Spleen (tissue), 11 donors: ENCODE results near the gene RFFL. TPM values are rescaled to one million over a fixed set of nuclear protein-coding genes. Genes with fewer than 3 reads are reported as not detected.
A peak's percentile ranks its signal among the peaks of the same experiment; 100 is the strongest.

ENCODE experiments used
- DNase-seq: peaks from one replicate; pipeline ENCODE4 v3.0.0-alpha.2; 2020
- H3K27ac ChIP-seq, 8 donors: fragments of 200-600 bp; sonication (generic) in 7 of 8; 1 replicate in 4 of 8; 2 replicates in 4 of 8; pipeline versions ENCODE4 v1.5.0 to v1.8.0; 2016 to 2021; ENCODE audit warnings: inconsistent platforms in 4 of 8, mild to moderate bottlenecking in 4 of 8, moderate library complexity in 1 of 8
- H3K27me3 ChIP-seq, 7 donors: fragments of 200-600 bp; sonication (generic) in 6 of 7; replicated peaks in 1 of 7; 1 replicate in 4 of 7; 2 replicates in 3 of 7; pipeline versions ENCODE4 v1.5.0 to v1.8.0; 2016 to 2021; ENCODE audit warnings: inconsistent platforms in 3 of 7, mild to moderate bottlenecking in 1 of 7
- H3K36me3 ChIP-seq, 6 donors: fragments of 200-600 bp; sonication (generic) in 5 of 6; 1 replicate in 4 of 6; 2 replicates in 2 of 6; pipeline versions ENCODE4 v1.5.0 to v1.8.0; 2016 to 2021; ENCODE audit warnings: inconsistent platforms in 2 of 6
- H3K4me1 ChIP-seq, 6 donors: fragments of 200-600 bp; sonication (generic) in 5 of 6; 1 replicate in 3 of 6; 2 replicates in 3 of 6; pipeline versions ENCODE4 v1.5.0 to v1.8.0; 2016 to 2021; ENCODE audit warnings: inconsistent platforms in 3 of 6
- H3K4me3 ChIP-seq, 8 donors: fragments of 200-600 bp; sonication (generic) in 7 of 8; 1 replicate in 4 of 8; 2 replicates in 4 of 8; pipeline versions ENCODE4 v1.5.0 to v1.8.0; 2016 to 2021; ENCODE audit warnings: inconsistent platforms in 4 of 8, mild to moderate bottlenecking in 4 of 8, moderate library complexity in 2 of 8
- H3K9me3 ChIP-seq, 8 donors: fragments of 200-600 bp; sonication (generic) in 7 of 8; 1 replicate in 4 of 8; 2 replicates in 4 of 8; pipeline versions ENCODE4 v1.5.0 to v1.8.0; 2016 to 2021; ENCODE audit warnings: inconsistent platforms in 4 of 8
- POLR2A ChIP-seq, 3 donors: fragments of 450-650 bp; IDR thresholded peaks; one replicate each; pipeline ENCODE4 v1.5.1; 2017; ENCODE audit warnings: antibody characterized with exemption in 3 of 3, mild to moderate bottlenecking in 1 of 3
- POLR2AphosphoS5 ChIP-seq, 3 donors: sonication (generic); formaldehyde crosslinking; IDR thresholded peaks; one replicate each; pipeline ENCODE4 v1.5.1; 2017; ENCODE audit warnings: antibody characterized with exemption in 3 of 3
- WGBS, 5 donors: extraction: QIAGEN DNeasy Blood & Tissue Kit in 3 of 5; methylation state at CpG; one replicate each; pipeline versions ENCODE4 v1.1.5 to v1.1.7; 2013 to 2018; 5-methylcytosine and 5-hydroxymethylcytosine counted together
- intact Hi-C: fragments of 100-400 bp; cut with DNase I; formaldehyde crosslinking; loops from one replicate; pipeline ENCODE4 v1.15.0; 2023; ENCODE audit warnings: low total_unique reads
- polyA plus RNA-seq, 3 donors: library from polyadenylated mRNA; stranded (reverse); fragments of 200-250 nt; gene quantifications; one replicate each; pipeline ENCODE4 v1.2.1, GENCODE V29; 2013
- total RNA-seq, 7 donors: library from RNA; depleted of rRNA in 3 of 7; stranded (reverse); fragments of >200 nt in 3 of 7; fragmentation: NEBNext Ultra II Directional in 4 of 7; extraction: Animal tissue kit (Norgen Biotek cat#: 25700) in 4 of 7; gene quantifications; one replicate each; pipeline versions ENCODE4 v1.1.0 to v1.2.1, GENCODE V29; 2016 to 2021
- TF ChIP-seq, protein P1 (sequence below), 11 experiments: fragments of 200-600 bp in 7 of 11; fragments of 450-650 bp in 4 of 11; sonication (generic) in 4 of 11; IDR thresholded peaks in 8 of 11; conservative IDR thresholded peaks in 3 of 11; 1 replicate in 7 of 11; 2 replicates in 4 of 11; pipeline versions ENCODE4 v1.4.0 to v1.8.0; 2016 to 2021; ENCODE audit warnings: antibody characterized with exemption in 11 of 11, inconsistent platforms in 4 of 11, mild to moderate bottlenecking in 1 of 11
- donor health status: healthy with polysubstance abuse.
- donor health status: DM: no; HTN: no; CAD: no; lungs with moderate emphysema.
- donor health status: DM: no; HTN: no; CAD: no.
- donor health status: Bipolar disorder and iron deficiency.
- donor health status: healthy.
- donor health status: DM: no; HTN: no; CAD: no.
- donor health status: DM: yes; HTN: yes; CAD: no.

Gene RFFL
- total and polyA plus RNA-seq, 10 donors, result 5.7 to 39.7 (median 32.6) TPM

DNA sequence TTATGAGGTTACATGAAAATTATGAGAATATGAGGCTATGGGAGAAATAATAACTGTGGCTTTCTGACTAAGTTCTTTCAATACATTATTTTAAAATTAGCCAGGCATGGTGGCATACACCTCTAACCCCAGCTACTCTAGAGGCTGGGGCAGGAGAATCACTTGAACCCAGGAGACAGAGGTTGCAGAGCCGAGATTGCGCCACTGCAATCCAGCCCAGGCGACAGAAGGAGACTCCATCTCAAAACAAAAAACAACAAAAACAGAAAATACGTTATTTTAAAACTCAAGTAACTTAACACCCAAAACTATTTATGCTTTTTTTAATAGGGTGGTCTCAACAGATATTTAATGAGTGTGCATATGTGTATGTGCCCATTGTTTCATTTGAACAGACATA lies 2.4 kb upstream of the RFFL start:
- 86 to 95% (median 94%) methylated on average over 4 of the region's 4 CpGs for WGBS, 5 donors
- no peak for TF ChIP-seq POLR2AphosphoS5 (IDR thresholded peaks at IDR 0.05)
- TF ChIP-seq POLR2A (IDR thresholded peaks at IDR 0.05), result no peak
- TF ChIP-seq, protein P1, sequence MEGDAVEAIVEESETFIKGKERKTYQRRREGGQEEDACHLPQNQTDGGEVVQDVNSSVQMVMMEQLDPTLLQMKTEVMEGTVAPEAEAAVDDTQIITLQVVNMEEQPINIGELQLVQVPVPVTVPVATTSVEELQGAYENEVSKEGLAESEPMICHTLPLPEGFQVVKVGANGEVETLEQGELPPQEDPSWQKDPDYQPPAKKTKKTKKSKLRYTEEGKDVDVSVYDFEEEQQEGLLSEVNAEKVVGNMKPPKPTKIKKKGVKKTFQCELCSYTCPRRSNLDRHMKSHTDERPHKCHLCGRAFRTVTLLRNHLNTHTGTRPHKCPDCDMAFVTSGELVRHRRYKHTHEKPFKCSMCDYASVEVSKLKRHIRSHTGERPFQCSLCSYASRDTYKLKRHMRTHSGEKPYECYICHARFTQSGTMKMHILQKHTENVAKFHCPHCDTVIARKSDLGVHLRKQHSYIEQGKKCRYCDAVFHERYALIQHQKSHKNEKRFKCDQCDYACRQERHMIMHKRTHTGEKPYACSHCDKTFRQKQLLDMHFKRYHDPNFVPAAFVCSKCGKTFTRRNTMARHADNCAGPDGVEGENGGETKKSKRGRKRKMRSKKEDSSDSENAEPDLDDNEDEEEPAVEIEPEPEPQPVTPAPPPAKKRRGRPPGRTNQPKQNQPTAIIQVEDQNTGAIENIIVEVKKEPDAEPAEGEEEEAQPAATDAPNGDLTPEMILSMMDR (IDR thresholded peaks at IDR 0.05 in 8 of 11, conservative IDR thresholded peaks at IDR 0.05 in 3 of 11), result no peak
- peaks cover 0 to 29% (median 0%) of the 10 kb centered on the region in 6 donors for H3K36me3 ChIP-seq
- intact Hi-C loops, result no loop called here
- H3K9me3 ChIP-seq, result no peaks in the 10 kb centered on the region
- H3K4me1 ChIP-seq, result peaks cover 21 to 97% (median 44%) of the 10 kb centered on the region in 6 donors
- H3K4me3 ChIP-seq, result no peak overlapping the region
- no peaks in the 10 kb centered on the region for H3K27me3 ChIP-seq
- DNase-seq, result no peak
- H3K27ac ChIP-seq, result peak overlapping the region in 1 of 8 donors; percentile 88

DNA sequence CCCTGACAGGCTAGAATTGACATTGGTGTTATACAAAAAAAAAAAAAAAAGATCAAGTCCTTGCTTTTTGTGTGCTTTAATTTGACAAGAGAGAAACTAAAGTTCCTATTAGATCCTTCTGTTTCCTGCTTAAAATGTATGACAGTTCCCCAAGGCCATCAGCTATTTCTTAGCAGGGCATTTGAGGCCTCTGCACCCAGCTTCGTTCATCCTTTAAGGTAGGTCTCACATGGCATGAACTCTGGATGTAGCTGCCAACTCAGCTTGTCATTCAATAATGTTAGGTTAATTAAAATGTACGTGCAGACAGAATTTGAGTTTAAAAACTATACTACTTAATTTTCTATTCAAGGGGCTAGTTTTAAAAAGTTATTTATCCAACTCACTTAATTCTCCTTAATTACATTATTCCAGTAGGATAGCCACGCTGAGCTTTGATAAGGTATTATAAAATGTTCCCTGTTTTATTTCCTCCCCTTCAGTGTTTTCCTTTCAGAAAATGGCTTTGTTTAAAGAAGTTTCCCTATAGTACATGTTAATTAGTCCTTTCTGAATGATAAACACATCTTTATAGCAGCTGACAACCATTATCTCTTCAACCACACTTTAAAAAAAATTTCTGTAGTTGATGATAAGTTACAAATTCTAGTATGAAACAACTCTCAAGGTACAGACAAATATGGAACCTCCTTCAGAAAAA lies 1.2 kb upstream of the RFFL start:
- Histone ChIP-seq H3K27me3 (no peaks in the 10 kb centered on the region), H3K9me3 (no peaks in the 10 kb centered on the region), H3K4me3 (no peak overlapping the region), H3K27ac (peak overlapping the region; percentile 71 to 93 (median 88)), H3K4me1 (peaks cover 21 to 95% (median 43%) of the 10 kb centered on the region in 6 donors), H3K36me3 (peaks cover 0 to 28% (median 0%) of the 10 kb centered on the region in 6 donors)
- intact Hi-C loops, result no loop called here
- TF ChIP-seq POLR2A (IDR thresholded peaks at IDR 0.05), result no peak
- TF ChIP-seq POLR2AphosphoS5 (IDR thresholded peaks at IDR 0.05), result no peak
- TF ChIP-seq, protein P1 (IDR thresholded peaks at IDR 0.05 in 8 of 11, conservative IDR thresholded peaks at IDR 0.05 in 3 of 11), result no peak
- no peak for DNase-seq
- 81 to 94% (median 82%) methylated on average over 3 of the region's 3 CpGs for WGBS, 5 donors

DNA sequence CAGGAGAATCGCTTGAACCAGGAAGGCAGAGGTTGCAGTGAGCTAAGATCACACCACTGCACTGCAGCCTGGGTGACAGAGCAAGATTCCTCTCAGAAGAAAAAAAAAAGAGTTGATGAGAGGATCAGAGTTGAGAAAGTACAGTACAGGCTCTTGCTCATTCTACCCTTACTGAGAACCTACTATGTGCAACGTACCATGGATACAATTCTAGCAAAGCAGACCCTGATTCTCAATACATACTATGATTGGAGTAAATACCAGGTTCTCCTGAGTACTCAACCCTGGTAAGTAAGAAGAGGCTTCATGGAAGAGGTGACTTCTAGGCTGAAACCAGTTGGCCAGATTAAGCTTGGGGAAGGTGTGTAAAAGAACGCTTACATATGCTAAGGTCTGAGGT lies 1.2 kb downstream of the RFFL start:
- H3K9me3 ChIP-seq, result no peaks in the 10 kb centered on the region
- peaks cover 14 to 71% (median 27%) of the 10 kb centered on the region in 6 donors for H3K4me1 ChIP-seq
- peaks cover 0 to 19% (median 0%) of the 10 kb centered on the region in 6 donors for H3K36me3 ChIP-seq
- no peak for DNase-seq
- no peak for TF ChIP-seq POLR2A (IDR thresholded peaks at IDR 0.05)
- TF ChIP-seq POLR2AphosphoS5 (IDR thresholded peaks at IDR 0.05), result no peak
- peak overlapping the region in 4 of 8 donors; percentile 88 to 93 (median 88) for H3K27ac ChIP-seq
- WGBS, 5 donors, result 94 to 98% (median 95%) methylated on average over 3 of the region's 3 CpGs
- peak overlapping the region in 2 of 8 donors; percentile 35 to 50 for H3K4me3 ChIP-seq
- intact Hi-C loops, result no loop called here
- no peaks in the 10 kb centered on the region for H3K27me3 ChIP-seq

DNA sequence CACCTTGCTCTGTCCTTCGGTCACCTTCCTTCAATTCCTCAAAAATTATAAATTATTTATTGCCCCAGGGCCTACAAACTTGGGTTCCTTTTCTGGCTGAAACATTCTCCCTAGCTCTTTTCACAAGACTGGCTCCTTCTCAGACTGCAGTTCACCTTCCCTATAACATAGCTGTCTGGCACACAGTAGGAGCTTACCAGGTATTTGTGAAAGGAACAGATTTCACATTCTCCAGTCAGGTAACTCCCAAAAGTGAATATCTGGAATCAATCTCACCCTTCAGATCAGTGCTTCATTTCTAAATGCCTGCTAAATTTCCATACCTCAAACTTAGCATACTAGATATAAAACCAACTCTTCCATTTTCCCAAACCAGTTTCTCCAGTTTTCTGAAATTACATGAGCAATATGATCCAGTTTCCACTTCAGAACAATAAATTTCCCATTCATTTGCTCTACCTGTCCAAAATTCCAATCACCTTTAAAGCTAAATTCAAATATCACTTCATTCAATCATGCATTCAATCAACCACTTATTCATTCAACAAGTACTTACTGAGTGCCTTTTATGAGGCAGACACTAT lies 6.1 kb downstream of the RFFL start:
- H3K4me3 ChIP-seq, result no peak overlapping the region
- H3K36me3 ChIP-seq, result peaks cover 0 to 28% (median 0%) of the 10 kb centered on the region in 6 donors
- no peaks in the 10 kb centered on the region for H3K9me3 ChIP-seq
- TF ChIP-seq POLR2AphosphoS5 (IDR thresholded peaks at IDR 0.05), result no peak
- TF ChIP-seq, protein P1 (IDR thresholded peaks at IDR 0.05 in 8 of 11, conservative IDR thresholded peaks at IDR 0.05 in 3 of 11), result no peak
- no peak for TF ChIP-seq POLR2A (IDR thresholded peaks at IDR 0.05)
- no peaks in the 10 kb centered on the region for H3K27me3 ChIP-seq
- 96 to 100% (median 100%) methylated on average over 1 of the region's 1 CpG for WGBS, 5 donors
- peaks cover under 1 to 53% (median 13%) of the 10 kb centered on the region in 6 donors for H3K4me1 ChIP-seq
- no peak for DNase-seq
- H3K27ac ChIP-seq, result no peak overlapping the region
- intact Hi-C loops, result no loop called here
